HG03064 (cell line): ENCODE measurements around the gene TMEM100.

Experiments used
- ATAC-seq: cut with Tn5 transposase; IDR thresholded peaks from one replicate; pipeline ENCODE4 v1.9.1; 2021; ENCODE audit warnings: low read depth; ENCODE audit not compliant: unreplicated experiment

TMEM100 gene

DNA sequence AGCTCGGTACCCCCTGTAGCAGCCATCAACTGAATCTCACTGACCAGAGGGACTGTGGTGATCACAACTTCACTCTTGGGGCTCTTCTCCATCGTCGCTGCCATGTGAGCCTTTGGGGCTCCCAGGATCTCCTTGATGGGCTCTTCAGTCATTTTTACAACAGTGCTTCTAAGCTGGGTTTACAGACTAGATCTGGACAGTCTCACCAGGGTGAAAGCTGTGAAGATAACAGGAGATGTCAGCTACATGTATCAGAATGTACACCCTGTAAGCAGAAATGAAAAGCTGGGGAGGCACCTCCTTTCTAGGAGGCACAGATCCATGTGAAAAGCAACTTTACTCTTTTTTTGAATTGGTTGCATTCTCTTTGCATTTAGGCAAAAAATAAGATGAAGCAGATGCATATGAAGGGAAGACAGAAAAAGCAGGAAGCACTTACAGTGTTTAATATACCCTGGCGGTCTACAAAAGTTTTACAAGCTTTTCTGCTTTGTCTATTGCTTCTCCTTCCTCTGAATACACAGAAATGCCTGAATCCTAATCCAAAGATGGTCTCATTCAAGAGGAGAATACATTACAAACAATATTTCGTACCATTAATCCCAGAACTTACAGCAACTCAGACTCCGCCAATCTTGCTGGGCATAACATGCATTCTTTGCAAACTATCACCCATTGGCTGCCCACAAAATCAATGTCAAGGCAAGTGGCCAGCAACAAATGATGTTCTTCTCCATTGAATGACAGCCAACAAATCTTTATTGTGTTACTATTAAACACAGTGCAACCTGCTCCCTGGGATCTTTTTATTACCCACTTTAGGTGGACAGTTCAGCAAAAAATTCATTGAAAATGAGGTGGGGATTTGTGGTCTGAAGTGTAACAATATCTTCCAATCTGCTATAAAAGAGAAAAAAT is 1.5 kb downstream of the TMEM100 start:
- no peak for ATAC-seq

GRCh38 chr17:55717898-55718735 is 4.5 kb downstream of the TMEM100 start:
- ATAC-seq: no peak

- ATAC-seq: no peak
These were observed 5.2 kb downstream of the TMEM100 start for GRCh38 chr17:55717432-55717831.

GRCh38 chr17:55710829-55711496 is 11.7 kb downstream of the TMEM100 start:
- ATAC-seq: no peak

GRCh38 chr17:55710410-55710809 is 12.3 kb downstream of the TMEM100 start:
- ATAC-seq: no peak

- no peak for ATAC-seq
These were observed 12.7 kb downstream of the TMEM100 start for GRCh38 chr17:55709984-55710383.

GRCh38 chr17:55709440-55709839 is 13.2 kb downstream of the TMEM100 start:
- no peak for ATAC-seq

GRCh38 chr17:55708175-55708974 is 14.3 kb downstream of the TMEM100 start:
- ATAC-seq: no peak

- ATAC-seq: no peak
These were observed 15.6 kb downstream of the TMEM100 start for GRCh38 chr17:55706808-55707773.

GRCh38 chr17:55705847-55706246 is 16.8 kb downstream of the TMEM100 start:
- no peak for ATAC-seq

GRCh38 chr17:55704401-55704800 is 18.3 kb downstream of the TMEM100 start:
- ATAC-seq: no peak

- no peak for ATAC-seq
These were observed 20.5 kb downstream of the TMEM100 start for GRCh38 chr17:55702150-55702549.

GRCh38 chr17:55699181-55699860 is 23.3 kb downstream of the TMEM100 start:
- ATAC-seq: no peak

DNA sequence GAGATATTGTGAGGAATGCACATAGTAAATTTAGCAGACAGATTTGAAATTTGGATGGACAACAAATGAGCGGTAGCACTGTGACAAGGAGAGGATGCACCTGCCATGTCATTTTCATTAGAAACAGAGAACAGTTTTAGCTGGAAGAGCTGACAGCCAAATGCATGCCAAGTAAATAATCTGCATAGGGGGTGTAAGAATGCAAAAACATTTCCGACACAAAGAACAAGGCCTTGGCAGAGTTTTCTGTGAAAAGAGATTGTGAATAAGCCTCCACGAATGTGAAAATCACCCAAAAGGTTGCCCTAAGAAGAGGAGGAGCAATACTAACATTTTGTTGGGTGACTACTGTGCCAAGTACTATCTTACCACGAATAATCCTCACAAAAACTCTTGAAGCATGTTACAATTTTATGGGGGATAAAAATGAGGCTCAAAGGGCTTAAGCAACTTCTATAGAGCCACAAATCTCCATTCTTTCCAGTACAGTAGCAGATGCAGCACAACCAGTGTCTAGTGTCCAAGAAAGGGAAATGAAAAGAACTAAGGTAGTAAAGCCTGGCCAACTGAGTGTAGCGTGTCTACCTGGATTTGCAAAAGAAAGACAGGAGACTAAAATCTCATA is 28.3 kb downstream of the TMEM100 start:
- no peak for ATAC-seq

- no peak for ATAC-seq
These were observed 29.1 kb downstream of the TMEM100 start for GRCh38 chr17:55693254-55694216.

GRCh38 chr17:55692276-55692675 is 30.4 kb downstream of the TMEM100 start:
- no peak for ATAC-seq

DNA sequence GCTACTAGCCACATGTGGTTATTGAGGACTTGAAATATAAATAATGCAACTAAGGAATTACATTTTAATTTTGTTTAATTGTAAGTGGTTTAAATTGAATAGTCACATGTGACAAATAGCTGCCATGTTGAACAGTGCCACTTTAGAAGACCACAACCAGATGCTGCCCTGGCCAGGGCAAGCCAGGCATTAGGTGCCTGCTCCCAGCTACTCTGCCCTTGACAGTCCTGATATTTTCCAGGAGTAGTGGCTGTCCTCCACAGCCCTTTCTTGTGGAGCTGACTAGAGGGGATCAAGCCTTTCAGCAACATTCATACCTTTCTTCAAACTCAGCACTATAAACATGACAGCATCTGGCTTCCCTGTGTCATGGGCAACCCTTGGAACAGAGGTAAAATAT is 31.0 kb downstream of the TMEM100 start:
- no peak for ATAC-seq
